GM21390 (cell line): ENCODE measurements around the gene TSPO2.

ENCODE experiments used
- ATAC-seq: cut with Tn5 transposase; IDR thresholded peaks from one replicate; pipeline ENCODE4 v1.9.1; 2021; ENCODE audit not compliant: unreplicated experiment

TSPO2 gene

DNA sequence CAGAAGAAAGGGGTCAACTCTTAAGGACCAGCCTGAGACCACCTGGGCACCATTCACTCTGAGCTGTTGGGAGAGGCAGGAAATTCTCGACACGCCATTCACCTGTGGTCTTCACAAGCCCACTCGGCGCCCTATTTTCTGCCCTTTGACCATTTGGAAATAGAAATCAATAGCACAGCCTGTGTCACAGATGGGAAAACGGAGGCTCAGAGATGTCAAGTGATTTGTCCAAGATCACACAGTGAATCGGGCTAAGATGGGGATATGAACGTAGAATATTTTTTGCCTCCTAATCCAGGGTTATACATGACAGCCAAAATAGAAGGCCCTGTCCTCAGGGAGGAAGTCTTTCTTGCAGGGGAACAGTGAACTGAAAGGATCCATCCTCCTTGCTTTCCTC is 7.7 kb downstream of the TSPO2 start:
- no peak for ATAC-seq

DNA sequence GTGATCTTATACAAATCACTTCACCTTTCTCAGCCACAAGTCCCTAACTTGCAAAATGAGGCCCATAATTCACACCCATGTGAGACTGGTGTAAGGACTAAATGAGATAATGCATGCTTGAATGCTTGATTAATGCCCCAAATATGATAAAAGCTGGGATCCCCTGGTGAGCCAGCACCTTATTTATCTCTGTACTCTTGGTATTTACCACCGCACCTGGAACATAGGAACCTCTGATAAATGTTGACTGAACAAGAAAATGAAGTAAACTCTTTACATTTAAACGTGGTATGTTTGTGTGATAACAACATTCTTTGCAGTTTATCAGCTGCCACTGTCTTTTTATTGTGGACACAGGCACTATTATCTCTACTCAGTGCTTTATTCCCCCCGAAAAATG is 8.3 kb downstream of the TSPO2 start:
- no peak for ATAC-seq

DNA sequence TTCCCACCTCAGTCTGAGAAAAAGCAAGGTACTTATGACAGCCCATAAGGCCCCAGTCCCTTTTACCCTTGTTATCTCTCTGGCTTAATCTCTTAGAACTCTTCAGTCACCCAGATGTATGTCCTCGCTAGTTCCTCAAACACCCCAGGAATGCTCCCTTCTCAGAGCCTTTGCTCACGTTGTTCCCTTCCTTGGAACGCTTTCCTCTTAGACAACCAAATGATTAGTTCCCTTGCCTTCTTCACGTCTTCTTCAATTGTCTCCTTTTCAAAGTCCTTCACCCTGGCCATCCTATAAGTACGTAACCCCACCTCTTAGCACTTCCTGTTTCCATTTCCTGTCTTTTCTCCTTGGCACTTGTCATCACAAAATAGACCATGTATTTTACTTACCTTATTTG is 9.6 kb downstream of the TSPO2 start:
- no peak for ATAC-seq

- ATAC-seq = no peak
Observed at GRCh38 chr6:41053041-41053440, 10.8 kb downstream of the TSPO2 start, which contains the start of gene APOBEC2. Gene APOBEC2 (plus strand): TSS chr6:41053202. CDS start chr6:41053348, 146 bp downstream.

- no peak for ATAC-seq
Observed at GRCh38 chr6:41054511-41054910, 12.2 kb downstream of the TSPO2 start.

DNA sequence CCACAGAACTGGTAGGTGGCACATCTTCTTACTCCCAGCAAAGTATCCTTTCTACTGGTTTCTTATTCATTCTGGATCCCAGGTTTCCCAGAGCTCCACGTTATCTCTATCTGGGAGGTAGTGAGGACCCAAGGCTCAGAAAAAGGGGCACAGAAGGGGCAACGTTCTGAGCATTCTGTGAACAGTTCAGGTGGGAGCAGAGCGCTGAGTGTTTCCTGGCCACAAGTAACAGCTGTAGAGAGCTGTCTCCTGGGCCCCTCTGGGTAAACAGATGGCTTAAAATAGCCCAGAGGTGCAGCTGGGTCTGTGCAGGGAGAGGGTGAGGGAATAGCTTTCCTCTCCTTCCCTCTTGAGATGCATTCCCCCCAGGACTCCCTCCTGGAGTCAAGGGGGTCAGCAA is 12.9 kb downstream of the TSPO2 start:
- ATAC-seq = no peak

- ATAC-seq = no peak
Observed at GRCh38 chr6:41056768-41057490, 14.7 kb downstream of the TSPO2 start.

DNA sequence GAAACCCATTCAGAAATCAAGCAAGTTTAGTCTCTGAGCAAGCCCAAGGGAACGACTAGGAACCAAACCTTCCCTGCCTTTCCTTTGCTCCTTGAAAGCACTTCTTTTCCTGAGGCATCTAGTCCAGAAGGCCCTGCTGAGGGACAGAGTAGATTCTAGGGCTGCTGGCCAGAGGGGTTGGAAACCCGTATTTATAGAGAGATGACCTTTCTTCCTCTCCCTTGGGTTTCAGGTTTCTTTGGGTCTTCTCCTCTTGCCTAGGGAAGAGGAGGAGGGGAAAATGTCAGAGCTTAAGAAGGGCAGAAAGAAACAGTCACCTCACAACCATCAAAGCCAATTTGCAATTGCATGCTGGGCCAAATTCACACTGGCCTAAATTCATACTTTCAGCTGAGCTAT is 16.5 kb downstream of the TSPO2 start:
- no peak for ATAC-seq

DNA sequence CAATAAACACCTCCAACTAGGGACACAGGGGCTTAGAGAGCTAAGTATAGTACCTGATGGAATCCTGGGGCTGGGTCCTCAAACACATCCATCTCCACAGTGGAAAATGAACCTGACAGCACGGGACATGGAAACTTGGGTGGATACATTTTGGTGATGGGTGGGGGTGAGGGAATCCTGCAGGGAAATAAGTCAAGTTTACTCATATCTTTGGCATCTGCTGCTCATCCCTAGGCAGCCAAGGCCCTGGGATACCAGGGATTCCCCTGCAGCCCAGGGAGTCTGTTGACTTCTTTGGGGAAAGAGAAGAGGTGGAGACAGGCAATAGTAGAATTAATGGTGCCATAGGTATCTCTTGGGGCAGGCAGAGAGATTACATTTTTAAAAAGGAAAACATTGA is 17.3 kb downstream of the TSPO2 start:
- ATAC-seq = no peak

DNA sequence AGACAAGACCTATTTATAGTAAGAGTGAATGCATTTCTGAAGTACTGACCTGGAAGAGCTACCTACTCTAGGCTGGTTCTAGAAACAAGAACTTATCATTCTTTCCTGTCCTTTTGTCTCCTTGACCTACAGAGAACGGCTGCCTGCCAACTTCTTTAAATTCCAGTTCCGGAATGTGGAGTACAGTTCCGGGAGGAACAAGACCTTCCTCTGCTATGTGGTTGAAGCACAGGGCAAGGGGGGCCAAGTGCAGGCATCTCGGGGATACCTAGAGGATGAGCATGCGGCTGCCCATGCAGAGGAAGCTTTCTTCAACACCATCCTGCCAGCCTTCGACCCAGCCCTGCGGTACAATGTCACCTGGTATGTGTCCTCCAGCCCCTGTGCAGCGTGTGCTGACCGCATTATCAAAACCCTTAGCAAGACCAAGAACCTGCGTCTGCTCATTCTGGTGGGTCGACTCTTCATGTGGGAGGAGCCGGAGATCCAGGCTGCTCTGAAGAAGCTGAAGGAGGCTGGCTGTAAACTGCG is 19.0 kb downstream of the TSPO2 start:
- no peak for ATAC-seq

DNA sequence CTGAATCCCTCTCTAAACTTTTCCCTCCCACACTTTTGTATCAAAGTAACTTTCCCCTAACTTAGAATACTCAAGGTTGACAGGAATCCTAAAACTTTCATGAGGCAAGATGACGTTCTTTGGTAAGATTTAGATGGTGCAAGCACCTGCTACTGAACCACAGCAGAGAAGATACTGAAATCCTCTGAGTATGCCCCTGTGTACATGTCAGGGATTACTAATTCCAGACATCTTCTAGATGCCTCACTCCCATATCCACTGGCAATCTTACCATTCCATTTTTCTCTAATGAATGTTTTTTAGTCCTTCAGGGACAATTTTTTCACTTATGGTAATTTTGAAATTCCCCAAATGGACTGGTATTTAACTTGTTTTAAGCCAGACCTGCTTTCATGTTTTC is 19.8 kb downstream of the TSPO2 start:
- no peak for ATAC-seq

DNA sequence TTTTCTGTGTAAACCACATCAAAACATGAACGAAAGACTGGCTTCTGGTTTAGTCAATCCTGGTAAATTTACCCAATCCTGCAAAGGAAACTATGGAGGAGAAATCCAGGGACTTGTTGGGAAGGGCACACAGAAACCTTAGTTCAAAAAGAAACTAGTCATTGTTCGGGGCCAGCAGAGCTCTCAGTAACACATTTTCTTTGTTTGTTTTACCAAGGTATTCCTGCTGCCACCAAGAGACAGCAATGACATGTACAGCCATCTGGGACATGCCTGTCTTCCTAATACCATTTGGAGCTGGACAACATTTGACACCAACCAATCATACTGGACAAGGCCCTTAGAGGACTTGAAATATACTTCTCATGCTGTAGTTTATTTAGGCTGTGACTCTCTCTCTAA is 21.6 kb downstream of the TSPO2 start:
- no peak for ATAC-seq

- no peak for ATAC-seq
Observed at GRCh38 chr6:41064841-41065240, 22.6 kb downstream of the TSPO2 start.

- ATAC-seq = no peak
Observed at GRCh38 chr6:41065550-41066026, 23.3 kb downstream of the TSPO2 start.

DNA sequence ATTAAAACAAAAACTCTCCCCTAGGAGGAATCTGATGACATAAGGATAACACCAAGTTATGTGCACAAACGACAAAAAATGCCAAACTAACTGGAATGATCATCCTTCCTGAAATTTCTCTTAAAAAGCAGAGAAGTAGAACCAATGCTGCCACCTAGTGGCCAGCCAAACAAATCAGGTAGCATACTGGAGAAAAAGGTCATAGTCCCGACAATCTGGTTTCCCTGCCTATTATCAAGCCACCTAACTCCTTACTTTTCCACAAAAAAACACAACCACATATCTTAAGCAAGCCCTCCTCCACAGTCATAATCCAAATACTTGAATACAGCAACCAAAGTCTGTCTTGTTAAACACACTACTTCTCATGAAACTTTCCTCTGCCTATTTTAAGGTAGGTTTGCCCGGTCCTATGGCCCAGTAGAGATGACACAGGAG is 24.6 kb downstream of the TSPO2 start:
- no peak for ATAC-seq

DNA sequence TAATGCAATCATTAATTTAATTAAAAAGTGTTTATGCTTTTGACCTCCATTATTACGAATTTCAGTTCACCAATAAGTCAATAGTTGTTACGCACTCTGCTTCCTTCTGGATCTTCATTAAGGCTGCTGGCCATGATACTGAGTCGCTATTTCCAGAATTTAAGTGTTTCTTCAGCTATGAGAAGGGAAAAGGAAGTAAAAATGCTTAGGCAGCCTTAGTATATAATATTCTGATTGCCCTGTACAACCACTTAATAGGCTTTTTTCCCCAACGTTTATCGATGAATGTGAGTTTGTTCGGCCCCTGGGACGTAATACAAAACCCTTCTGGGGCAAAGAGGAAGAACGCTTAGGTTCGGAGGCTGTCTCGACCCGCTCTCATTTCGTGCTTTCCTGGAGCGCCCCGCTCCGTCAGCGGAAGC is 29.2 kb downstream of the TSPO2 start:
- no peak for ATAC-seq

GRCh38 chr6:41071923-41072835 is 29.9 kb downstream of the TSPO2 start, which contains the start of gene OARD1:
Gene OARD1 (minus strand): TSS chr6:41072356. CDS start chr6:41071634, 722 bp downstream.
- peak; percentile 64 for ATAC-seq

DNA sequence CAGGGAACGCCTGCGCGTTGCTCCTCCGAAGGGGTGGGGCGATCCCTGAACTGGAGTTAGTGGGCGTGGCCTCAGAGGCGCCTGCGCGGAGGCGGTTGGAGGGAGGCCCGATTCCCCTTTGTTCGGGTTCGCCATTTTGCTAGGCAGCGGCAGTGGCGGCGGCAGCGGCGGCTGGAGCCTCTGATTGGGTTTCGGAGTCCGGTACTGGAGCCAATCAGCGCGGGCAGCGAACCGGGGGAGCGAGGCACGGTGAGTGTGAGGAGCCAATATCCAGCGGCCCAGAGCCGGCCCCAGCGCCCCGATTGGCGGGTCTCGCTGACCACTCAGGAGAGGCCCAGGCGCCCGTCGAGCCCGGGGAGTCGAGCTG is 30.6 kb downstream of the TSPO2 start, which contains the start of gene NFYA:
TSS of gene NFYA (plus strand) at position 139 of the 367 bp plus-strand sequence. CDS start 6,116 bp downstream, outside the sequence.
- ATAC-seq = peak; percentile 63

DNA sequence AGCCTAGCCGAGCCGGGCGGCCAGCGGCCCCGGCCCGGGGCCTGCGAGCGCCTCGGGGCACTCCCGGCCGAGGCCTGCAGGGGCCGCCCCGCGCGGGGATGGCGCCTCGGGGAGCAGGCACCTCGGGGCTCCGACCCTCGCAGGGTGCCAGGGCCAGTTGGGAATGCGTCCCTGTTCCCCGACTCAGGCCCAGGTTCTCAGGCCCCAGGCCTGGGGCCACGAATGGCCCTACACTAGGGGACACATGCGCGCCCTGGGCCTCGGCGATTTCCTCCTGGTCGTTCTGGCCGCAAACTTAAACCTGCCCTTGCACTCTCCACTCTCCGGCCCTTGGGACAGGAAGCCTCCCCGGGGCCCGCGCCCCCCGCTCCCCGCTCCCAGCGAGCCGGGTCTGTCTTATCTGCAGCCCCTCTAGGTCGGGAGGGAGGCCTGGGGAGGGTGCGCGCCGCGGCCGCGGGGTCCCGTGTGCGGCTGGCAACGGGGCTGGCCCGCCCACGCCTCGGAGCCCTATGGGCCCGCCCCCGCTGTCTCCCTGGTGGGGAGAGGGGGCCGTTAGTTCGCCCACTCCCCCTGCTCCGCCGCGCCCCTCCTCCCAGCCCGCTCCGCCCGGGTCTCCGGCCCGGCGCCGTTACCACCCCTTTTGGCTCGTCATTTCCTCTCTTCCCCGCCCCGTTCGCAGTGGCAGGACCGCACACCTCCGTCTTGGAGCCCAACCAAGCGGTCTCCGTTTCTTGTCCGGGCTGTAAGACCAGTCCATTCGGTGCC is 31.1 kb downstream of the TSPO2 start:
- ATAC-seq = peak; percentile 30

DNA sequence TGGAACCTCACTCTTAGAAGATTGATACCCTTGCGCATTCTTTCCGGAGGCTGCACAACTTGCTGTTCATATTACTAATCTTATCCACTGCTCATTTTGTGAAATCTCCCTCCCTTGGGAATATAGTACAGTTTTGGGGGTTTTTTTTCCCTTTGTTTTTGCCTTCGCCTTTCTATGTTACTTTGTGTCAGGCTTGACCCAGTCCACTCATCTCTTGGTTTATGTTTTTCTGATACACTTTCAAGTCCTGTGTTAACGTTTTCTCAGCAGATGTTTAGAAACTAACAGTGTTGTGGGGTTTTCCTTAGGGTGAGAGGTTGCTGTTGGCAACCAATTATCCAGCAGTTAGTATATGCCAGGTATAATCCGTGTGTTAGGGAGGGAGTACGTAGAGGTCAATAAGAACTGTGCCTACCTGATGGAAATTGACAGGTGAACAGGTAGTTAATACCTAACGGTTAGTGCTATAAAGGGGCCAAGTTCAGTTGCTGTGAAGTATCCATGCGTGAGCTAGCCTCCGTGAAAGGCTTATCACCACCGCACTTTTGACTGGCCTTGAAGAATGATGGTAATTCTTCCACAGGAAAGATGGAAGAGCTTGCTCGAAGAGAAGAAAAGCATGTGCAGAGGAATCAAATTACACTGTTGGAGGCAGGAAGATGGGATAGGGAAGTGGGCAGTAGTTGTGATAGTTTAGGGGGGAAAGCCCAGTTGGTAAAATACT is 31.9 kb downstream of the TSPO2 start:
- no peak for ATAC-seq
